Measurements from ENCODE around the gene FAM89B.

DNA sequence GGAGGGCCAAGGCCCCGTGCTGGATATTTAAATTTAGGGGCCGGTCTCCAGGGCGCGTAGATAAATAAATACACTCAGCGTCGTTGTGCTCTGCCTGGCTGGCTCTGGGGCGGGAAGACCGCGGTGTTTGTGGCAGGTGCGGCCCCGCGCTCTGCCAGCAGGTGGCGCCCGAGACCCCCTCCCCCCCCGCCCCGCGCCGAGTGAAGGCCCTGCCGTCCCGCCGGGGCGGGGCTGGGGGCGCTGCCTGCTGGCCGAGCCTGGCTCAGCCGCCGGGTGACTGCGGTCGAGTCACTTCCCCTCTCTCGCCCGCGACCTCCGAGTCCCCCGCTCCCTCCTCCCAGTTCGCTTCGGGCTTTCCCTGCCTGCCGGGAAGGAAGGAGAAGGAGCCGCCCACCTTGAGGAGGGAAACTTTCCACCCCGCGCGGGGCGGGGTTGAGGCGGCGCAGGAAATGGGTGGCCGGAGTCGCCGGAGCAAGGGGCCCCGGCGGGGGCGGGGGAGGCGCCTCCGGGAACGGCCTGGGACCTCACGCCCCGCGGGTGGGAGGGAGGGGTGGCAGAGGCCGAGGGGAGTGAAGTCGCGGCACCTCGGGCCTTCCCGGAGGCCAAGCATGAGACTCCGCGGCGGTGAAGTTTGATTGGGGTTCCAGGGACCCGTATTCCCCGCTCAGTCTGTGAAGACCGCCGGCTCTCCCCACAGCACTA, 1.9 kb downstream of the FAM89B start:
- TF ChIP-seq, protein P1, sequence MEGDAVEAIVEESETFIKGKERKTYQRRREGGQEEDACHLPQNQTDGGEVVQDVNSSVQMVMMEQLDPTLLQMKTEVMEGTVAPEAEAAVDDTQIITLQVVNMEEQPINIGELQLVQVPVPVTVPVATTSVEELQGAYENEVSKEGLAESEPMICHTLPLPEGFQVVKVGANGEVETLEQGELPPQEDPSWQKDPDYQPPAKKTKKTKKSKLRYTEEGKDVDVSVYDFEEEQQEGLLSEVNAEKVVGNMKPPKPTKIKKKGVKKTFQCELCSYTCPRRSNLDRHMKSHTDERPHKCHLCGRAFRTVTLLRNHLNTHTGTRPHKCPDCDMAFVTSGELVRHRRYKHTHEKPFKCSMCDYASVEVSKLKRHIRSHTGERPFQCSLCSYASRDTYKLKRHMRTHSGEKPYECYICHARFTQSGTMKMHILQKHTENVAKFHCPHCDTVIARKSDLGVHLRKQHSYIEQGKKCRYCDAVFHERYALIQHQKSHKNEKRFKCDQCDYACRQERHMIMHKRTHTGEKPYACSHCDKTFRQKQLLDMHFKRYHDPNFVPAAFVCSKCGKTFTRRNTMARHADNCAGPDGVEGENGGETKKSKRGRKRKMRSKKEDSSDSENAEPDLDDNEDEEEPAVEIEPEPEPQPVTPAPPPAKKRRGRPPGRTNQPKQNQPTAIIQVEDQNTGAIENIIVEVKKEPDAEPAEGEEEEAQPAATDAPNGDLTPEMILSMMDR (IDR thresholded peaks at IDR 0.05), result peak; percentile 76 to 92 (median 84)
- peak; percentile 65 to 84 for TF ChIP-seq POLR2AphosphoS5 (IDR thresholded peaks at IDR 0.05; ENCODE audit: insufficient read depth in 1 of 2, low read depth in 1 of 2)

Measured in vagina (tissue), 2 donors.